Measurements from ENCODE around the gene RET.

The RET gene

DNA sequence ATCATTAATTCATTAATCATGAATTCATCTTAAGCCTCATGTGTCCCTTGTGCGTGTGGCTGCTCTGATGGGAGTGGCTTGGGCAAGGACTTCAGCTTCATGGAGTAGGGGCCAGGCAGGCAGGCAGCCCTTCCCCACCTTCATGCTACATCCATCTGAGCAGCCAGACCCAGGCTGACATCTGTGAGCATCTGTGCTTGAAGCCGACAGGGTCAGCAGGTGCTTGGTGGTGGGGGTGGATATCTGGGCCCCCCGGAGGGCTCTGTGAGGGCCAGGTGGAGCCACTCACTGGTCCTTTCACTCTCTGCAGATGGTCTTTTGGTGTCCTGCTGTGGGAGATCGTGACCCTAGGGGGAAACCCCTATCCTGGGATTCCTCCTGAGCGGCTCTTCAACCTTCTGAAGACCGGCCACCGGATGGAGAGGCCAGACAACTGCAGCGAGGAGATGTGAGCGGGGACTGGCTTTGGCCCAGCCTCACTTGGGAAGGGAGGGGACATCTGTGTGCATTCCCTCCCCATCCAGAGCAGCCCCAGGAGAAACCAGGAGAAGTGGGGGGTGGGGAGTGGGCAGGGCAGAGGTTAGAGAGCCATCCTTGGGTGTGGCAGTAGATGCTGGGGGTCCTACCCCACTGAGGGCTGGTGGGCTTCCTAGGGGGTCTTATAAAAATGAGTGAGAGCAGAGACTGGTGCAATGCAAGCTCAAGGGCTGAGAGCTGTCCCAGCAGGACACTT lies 46.7 kb downstream of the RET start:
- DNase-seq: no peak

DNA sequence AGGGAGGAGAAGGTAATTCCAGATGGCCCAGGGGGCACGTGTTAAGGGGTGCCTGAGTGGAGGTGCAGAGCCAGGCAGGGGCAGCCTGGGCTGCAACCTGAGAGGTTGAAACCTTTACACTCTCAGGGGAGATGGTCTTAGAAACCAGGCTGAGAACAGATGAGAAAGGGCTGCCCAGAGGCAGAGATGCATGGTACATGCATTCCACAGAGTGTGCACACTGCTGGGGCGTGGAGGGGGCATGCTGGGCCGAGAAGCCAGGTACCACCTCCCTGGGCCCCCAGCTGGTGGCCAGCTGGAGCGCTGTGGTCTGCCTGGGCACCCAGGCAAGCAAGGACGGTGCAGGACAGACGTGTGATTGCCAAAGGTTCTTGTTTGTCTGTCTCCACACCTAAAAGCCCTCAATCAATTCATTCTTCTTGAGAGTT lies 47.2 kb downstream of the RET start:
- no peak for DNase-seq

DNA sequence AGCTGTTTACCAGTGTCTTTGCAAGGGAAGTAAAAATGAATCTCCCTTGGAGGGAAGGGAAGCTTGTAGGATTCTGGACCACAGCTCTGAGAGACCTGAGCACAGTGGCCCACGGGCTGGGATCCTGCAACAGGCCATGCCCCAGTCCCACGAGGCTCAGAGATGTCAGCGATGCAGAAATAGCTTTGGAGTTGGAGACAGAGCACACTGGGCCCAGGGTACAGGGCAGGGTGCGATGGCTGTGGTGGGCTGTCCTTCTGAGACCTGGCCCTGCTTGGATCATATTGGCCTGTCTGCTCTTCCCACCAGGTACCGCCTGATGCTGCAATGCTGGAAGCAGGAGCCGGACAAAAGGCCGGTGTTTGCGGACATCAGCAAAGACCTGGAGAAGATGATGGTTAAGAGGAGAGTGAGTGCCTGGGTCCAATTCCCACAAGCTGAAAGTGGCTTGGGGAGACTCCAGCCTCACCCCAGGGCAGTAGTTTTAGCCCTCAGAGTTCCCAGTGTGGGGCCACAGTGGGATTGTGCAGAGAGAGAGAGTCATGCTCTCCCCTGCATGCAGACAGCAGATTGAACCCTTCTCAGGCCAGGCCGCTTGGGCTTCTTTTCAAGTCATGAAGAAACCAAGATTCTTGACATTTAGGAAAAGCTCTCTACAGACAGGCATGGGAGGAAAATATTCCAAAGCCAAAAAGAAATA lies 47.9 kb downstream of the RET start:
- DNase-seq: no peak

DNA sequence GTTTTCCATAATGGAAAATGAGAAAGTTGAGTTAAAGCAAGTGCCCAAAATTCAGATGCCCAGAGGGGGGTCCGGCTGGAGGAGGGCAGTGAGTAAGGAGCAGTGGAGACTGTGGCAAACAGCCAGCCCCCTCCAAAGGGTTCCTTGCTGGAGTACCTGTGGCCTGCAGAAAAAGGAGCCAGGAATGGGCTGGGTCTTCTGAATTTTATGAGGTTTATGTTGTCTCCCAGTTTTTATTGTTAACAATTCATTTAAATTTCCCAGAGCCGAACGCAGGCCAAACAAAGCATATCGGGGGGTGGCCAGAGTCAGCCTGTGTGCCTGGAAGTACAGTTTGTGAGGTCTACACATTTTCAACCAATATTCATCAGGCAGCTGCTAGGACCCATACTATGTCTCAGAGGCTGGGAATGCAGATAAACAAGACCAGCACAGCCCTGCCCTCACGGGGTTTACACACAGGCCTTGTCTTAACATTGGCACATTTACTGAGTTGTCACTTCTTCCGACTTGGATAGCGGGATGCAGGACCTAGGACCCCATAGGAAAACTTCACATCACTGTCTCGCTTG lies 48.5 kb downstream of the RET start:
- DNase-seq: no peak

DNA sequence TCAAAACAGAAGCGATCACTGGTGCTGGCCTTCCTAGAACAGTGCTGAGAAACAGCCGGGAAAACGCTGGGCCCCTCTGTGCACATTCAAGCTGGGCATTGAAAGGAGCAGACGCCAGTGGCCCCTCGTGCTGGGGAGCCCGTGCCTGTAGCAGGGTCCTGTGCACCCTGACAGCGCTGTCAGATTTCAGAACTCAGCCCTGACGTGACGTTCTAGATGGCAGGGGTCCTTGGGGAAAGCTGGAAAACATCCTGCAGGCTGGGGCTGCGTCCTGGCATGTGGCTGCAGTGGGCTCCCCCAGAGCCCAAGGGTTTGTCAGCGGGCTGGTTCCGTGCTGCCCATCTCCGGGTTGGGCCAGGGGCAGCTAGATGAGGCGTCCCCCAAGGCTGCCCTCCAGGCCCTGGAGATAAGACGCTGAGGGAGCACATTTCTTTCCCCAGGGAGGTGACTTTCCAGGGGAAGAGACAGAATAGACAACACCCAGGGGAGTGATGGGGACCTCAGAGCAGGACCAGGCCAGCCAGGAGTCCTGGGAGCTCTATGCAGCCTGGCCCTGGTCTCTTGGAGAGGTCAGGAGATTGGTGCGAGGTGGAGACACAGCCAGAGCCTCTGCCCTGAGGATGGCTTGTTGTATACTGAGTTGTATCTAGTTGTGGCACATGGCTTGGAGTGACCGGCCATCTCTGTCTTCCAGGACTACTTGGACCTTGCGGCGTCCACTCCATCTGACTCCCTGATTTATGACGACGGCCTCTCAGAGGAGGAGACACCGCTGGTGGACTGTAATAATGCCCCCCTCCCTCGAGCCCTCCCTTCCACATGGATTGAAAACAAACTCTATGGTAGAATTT lies 49.2 kb downstream of the RET start:
- no peak for DNase-seq

DNA sequence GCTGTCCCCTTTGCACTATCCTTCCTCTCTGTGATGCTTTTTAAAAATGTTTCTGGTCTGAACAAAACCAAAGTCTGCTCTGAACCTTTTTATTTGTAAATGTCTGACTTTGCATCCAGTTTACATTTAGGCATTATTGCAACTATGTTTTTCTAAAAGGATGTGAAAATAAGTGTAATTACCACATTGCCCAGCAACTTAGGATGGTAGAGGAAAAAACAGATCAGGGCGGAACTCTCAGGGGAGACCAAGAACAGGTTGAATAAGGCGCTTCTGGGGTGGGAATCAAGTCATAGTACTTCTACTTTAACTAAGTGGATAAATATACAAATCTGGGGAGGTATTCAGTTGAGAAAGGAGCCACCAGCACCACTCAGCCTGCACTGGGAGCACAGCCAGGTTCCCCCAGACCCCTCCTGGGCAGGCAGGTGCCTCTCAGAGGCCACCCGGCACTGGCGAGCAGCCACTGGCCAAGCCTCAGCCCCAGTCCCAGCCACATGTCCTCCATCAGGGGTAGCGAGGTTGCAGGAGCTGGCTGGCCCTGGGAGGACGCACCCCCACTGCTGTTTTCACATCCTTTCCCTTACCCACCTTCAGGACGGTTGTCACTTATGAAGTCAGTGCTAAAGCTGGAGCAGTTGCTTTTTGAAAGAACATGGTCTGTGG lies 50.0 kb downstream of the RET start:
- no peak for DNase-seq

DNA sequence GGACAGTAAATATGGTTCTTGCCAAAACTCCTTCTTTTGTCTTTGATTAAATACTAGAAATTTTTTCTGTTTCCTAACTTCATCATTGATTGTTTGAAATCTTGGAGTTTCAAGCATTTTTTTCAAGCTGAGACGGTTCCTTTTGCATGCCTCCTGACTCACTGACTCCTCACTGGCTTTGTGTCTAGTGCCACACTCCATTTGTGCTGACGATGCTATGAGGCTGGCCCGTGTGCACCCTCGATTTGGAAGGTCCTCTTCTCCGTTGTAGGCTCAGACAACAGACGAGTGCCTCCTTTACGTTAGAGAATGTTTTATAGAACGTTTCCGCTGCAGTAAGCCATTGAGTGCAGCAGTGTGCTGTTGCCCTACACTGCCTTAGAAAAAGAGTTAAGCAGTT lies 50.6 kb downstream of the RET start:
- no peak for DNase-seq

DNA sequence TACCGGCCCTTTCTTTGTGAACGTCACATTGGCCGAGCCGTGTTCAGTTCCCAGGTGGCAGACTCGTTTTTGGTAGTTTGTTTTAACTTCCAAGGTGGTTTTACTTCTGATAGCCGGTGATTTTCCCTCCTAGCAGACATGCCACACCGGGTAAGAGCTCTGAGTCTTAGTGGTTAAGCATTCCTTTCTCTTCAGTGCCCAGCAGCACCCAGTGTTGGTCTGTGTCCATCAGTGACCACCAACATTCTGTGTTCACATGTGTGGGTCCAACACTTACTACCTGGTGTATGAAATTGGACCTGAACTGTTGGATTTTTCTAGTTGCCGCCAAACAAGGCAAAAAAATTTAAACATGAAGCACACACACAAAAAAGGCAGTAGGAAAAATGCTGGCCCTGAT lies 51.5 kb downstream of the RET start:
- DNase-seq: no peak

DNA sequence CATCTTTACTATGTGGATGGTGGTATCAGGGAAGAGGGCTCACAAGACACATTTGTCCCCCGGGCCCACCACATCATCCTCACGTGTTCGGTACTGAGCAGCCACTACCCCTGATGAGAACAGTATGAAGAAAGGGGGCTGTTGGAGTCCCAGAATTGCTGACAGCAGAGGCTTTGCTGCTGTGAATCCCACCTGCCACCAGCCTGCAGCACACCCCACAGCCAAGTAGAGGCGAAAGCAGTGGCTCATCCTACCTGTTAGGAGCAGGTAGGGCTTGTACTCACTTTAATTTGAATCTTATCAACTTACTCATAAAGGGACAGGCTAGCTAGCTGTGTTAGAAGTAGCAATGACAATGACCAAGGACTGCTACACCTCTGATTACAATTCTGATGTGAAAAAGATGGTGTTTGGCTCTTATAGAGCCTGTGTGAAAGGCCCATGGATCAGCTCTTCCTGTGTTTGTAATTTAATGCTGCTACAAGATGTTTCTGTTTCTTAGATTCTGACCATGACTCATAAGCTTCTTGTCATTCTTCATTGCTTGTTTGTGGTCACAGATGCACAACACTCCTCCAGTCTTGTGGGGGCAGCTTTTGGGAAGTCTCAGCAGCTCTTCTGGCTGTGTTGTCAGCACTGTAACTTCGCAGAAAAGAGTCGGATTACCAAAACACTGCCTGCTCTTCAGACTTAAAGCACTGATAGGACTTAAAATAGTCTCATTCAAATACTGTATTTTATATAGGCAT lies 52.3 kb downstream of the RET start:
- no peak for DNase-seq

DNA sequence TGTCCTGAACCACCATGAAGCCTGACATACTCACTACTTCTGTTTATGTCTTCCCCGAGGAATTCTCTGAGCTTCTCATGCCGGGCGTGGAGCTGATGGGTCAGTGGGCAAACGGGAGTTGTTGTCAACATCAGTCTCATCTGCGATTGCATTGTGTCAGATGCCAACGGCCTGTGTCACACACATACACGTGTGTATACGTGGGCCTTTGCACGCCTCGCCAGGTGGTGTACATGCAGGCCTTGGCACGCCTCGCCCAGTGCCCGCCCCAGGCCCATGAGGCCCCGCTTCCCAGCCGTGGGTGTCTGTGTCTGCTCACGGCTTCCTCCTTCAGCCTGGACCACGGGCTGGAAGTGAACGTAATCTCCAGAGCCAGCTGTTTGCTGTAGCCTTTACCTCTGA lies 53.9 kb downstream of the RET start:
- DNase-seq: no peak

DNA sequence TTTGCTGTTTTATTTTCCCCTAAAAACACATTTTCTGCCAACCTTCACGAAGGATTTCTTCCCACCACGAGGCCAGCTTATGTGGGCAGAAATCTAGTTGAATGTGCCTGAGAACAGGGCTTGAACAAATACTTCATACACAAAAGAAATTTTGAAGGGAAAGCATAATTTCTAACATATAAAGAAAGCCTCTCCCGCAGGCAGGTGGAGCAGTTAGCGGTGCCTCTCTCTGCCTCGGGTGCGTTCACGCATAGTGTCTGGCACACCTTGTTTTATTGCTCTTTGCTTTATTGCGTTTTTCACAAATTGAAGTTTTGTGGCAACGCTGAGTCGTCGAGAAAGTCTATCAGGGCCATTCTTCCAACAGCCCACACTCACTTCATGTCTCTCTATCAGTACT lies 54.4 kb downstream of the RET start:
- DNase-seq: no peak

DNA sequence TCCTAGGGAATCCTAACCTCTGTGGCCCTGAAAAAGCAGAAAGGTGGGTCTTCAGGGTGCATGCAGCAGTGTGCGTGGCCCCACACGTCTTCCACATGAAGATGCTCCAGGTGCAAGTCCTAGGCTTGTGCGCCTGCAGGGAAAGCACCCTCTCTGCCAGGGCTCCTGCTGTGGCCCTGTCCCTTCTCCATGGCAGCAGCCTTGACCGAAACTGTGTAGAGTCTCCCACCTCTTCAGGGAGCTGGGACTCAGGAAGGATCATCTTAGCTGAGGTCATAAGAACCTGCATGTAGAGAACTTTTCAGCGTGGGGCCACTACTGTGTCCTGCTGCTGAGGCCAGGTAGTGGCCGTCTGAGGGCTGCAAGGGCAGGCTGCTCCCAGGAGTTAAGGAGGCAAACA lies 55.0 kb downstream of the RET start:
- no peak for DNase-seq

DNA sequence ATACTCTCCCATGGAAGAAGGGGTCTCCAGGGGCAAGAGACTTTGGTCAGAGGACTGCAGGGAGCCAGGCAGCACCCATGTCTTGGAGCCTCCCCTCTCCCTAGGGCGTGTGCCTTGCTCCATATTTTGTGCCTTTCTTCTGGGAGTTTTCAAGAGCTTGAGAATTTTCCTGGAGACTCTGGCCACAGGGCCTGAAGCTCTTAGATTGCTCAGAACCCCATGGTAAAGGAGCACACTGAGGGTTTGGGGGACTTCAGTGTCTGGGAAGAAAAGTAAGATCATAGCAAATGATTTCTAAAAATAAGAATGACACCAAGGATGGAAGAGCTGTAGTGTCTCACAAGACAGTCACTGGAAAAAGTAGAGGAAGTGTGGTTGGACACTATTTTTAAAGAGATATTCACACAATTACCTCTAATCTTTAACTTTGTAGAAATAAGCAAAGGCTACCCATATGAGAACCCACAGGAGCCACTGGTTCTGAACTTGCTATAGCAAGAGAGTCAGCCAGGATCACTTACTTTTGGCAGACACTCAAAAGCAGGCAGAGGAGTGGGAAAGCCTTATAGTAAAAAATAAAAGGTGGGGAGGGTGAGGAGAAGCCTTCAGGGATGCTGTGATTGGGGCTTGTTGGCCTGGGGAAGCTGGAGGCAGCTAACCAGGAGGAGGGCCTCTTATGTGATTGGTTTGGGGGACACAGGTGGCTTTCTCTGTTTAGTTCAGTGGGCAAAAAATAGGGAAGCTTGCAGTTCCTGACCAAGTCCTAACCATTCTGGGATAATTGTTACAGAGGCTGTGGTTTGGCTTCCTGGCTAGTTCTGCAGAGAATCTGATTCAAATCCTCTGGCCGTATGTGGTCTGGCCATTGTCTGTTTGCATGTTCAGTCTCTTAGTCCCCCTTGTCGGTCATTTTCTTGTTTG lies 56.3 kb downstream of the RET start:
- DNase-seq: no peak

DNA sequence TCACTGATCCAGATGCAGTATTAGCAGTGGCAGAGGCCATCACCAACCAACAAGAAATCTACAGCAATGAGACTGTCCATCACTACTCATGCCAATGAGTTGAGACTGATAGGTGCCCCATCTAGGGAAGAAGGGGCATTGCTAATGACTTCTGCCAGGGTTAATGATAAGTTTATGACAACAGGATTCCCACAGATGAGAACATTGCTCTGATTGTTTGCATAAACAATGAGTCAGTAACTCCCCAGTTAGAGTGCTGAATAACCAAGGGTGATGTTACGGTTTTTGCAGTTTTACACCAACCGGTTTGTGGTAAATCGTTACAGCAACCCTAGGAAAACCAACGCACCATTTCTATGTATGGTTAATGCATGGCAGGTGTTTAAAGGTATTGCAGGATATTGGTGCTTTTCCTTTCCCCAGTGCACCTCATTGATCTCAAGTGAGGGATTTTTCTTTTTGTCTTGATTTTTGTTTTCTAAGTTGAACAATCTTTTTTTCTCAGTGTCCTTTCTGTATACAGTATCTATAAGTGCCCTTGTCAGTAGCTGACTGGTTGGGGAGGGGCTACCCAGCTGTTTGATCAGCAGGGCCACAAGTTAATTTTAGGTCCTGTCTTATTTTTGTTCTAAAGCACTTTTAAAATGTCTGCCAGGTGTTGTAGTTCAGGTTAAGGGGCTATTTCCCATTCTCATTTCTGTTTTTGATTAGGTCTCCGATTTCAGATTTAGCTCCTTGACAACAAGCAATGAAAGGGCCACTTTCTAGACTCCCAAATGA lies 57.4 kb downstream of the RET start:
- DNase-seq: no peak

DNA sequence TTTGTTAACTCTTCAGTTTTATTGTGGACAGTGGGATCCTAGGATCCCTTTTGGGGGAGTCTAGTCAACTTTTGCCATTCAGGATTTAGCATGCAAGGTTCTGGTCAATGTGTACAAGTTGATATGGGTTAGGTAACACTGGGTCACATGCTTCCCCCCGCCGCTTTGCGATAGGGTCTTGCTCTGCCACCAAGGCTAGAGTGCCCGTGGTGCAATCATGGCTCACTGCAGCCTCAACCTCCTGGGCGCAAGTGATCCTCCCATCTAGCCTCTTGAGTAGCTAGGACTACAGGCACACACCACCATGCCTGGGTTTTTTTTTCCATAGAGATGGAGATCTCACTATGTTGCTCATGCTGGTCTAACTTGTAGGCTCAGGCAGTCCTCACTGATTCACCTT lies 58.2 kb downstream of the RET start:
- no peak for DNase-seq

DNA sequence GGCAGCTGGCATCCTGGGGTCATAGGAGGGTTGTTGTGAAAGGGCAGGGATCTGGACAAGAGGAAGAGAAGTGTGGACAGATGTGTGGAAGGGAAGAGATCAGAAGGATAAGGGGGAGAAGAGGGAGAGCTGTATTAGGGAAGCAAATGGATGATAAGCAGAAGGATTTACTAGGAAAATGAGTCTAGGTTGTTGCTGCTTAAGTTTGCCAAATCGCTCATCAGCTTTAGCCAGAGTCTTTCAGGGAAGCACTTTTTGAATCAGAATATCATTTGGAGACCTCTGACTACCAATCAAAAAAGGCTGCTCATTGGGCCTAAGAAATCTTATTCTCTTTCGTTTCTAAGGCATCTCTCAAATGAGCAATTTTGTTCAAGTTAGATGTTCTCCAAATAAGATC lies 58.8 kb downstream of the RET start:
- no peak for DNase-seq

DNA sequence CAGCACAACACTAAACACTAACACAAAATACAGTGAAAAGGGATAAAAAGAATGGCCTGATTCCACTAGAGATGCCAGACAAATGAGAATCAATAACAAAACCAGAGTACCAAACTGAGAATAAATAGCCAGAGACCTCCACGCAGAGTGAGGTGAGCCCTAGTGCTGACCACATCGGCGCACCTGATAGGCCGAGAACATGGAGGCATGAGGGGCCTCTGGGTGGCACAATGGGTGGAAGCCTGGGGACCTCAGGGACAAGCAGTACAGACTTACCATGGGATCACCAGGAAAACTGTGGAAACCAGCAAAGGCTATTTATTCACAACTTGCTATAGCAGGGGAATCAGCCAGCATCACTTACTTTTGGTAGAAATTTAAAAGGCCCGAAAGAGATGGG lies 59.6 kb downstream of the RET start:
- no peak for DNase-seq

DNA sequence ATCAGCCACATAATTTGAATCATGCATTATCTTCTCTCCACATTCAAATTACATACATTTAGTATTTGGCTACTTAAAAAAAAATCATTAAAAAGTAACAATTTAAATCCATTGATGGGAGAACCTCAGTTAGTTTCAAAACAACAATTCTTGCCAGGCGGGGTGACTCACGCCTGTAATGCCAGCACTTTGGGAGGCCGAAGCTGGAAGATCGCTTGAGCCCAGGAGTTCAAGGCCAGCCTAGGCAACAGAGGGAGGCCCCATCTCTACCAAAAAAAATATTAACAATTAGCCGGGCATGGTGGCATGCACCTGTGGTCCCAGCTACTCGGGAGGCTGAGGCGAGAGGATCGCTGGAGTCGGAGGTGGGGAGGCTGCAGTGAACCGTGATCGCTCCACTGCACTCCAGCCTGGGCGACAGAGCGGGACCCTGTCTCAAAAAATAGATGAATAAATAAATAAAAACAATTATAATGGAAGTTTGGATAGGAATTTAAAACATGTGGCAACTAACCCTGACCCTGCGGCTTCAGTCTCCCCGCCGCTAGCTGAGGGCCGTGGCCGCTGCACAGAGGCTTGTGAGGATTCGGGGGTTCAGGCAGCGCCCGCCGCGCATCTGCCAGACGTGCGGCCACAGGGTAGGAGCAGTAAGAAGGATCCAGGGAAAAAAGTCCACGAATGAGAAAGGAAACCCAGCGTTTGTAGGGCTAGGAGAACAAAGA lies 60.3 kb downstream of the RET start:
- DNase-seq: no peak

DNA sequence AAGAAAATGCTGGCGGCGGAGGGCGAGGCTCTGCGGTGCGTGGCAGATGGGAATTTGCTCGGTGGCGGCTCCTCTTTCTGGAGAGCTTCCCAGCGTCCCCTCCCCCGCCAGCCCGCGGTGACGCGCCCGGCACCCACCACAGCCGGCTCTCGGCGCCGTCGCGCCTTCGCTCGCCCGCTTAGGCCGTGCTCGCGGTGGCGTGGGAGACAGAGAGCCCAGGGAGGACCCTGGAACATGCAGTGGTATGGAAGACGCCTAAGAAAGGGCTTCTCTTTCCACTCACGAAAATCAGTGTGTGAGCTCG lies 60.8 kb downstream of the RET start:
- DNase-seq: peak in 1 of 6 experiments; percentile 16
